Calu3 (cell line): ENCODE results near the gene AQP1. TPM values are rescaled to one million over a fixed set of nuclear protein-coding genes. Genes with fewer than 3 reads are reported as not detected.

Experiments
- BruUV-seq: library from RNA; stranded (reverse); fragments of 400-500 nt; replicated peaks from 2 replicates; lab custom pipeline; 2021; lab: Mats Ljungman, UMichigan
- CTCF ChIA-PET: fragments of 300-600 bp; sonication (Branson Sonifier 250); formaldehyde crosslinking; loops from one replicate; lab custom pipeline; 2022; ENCODE audit warnings: antibody characterized with exemption; lab: Charles Lee
- DNase-seq: peaks from one replicate; pipeline ENCODE4 v3.0.0; 2022
- H3K27ac Mint-ChIP-seq: one replicate; pipeline ENCODE4 v1.8.0; 2022; ENCODE audit warnings: mixed read lengths; ENCODE audit not compliant: unreplicated experiment
- H3K27me3 Mint-ChIP-seq: one replicate; pipeline ENCODE4 v1.8.0; 2022; ENCODE audit warnings: mixed read lengths; ENCODE audit not compliant: unreplicated experiment
- H3K36me3 Mint-ChIP-seq: one replicate; pipeline ENCODE4 v1.8.0; 2022; ENCODE audit warnings: mild to moderate bottlenecking, moderate library complexity, mixed read lengths; ENCODE audit not compliant: insufficient read depth, unreplicated experiment
- H3K4me1 Mint-ChIP-seq: one replicate; pipeline ENCODE4 v1.8.0; 2022; ENCODE audit warnings: mild to moderate bottlenecking, low read depth, mixed read lengths; ENCODE audit not compliant: unreplicated experiment
- H3K4me3 Mint-ChIP-seq: one replicate; pipeline ENCODE4 v1.8.0; 2022; ENCODE audit warnings: mild to moderate bottlenecking, low read depth, moderate library complexity, mixed read lengths; ENCODE audit not compliant: unreplicated experiment
- H3K9me3 Mint-ChIP-seq: one replicate; pipeline ENCODE4 v1.8.0; 2022; ENCODE audit warnings: low read depth, mixed read lengths; ENCODE audit not compliant: unreplicated experiment
- CTCF ChIP-seq: fragments of 200-600 bp; IDR thresholded peaks from one replicate; pipeline ENCODE4 v1.8.0; 2022; ENCODE audit warnings: antibody characterized with exemption; ENCODE audit not compliant: unreplicated experiment
- intact Hi-C: fragments of 100-400 bp; cut with micrococcal nuclease; formaldehyde crosslinking; loops from one replicate; pipeline ENCODE4 v1.10.0; 2022; ENCODE audit not compliant: unreplicated experiment
- total RNA-seq: library from RNA; stranded (reverse); gene quantifications from 2 replicates; pipeline ENCODE4 v1.2.3, GENCODE V29; 2022

Gene AQP1
- total RNA-seq, 1 experiment from 2014 or later, result 1.7 TPM

GRCh38 chr7:30931161-30931928, 19.7 kb downstream of the AQP1 start:
- H3K36me3 Mint-ChIP-seq, result no peaks in the 10 kb centered on the region
- DNase-seq, result no peak
- peak overlapping the region; percentile 63 for H3K27ac Mint-ChIP-seq
- intact Hi-C loops, result no loop called here
- TF ChIP-seq CTCF, result no peak
- H3K27me3 Mint-ChIP-seq, result no peaks in the 10 kb centered on the region
- BruUV-seq, result no TSS peak
- peaks cover 63% of the 10 kb centered on the region for H3K4me1 Mint-ChIP-seq
- no peaks in the 10 kb centered on the region for H3K9me3 Mint-ChIP-seq
- H3K4me3 Mint-ChIP-seq, result peak overlapping the region; percentile 5
- CTCF ChIA-PET, result interaction anchor here (1.3 to 1.9 kb wide), 3 partner anchors 16 to 35 kb away, joined by 4 to 10 read pairs (median 5); no protein-coding TSS in a partner anchor

DNA sequence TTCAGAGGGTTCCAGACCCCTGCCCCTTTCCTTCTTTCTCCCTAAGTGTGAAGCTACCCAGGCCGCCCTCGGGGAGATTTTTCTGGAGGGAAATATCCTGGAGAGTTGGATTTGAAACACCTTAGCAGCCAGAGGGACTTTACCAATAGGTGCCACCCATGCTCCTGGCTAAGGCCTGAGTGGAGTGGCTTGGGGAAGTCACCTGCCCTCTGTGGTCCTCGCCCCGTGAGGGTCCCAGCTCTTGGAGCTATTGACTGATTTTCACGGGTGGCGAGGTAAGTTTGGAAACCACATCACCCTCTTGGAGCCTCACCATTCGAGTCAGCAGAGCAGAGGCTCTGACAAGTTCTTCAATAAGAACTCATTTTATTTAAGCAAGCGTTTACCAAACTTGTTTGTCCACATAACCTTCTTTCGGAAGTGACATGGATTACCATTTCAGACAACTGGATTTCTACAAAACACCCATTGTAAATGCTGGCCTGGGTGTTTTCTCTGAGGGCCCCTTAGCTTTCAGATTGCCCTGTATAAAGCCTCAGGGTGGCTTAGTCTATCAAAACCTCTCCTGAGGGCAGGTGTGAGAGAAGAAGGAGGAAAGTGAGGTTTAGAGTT, 20.4 kb downstream of the AQP1 start:
- peak overlapping the region; percentile 91 for H3K27ac Mint-ChIP-seq
- peaks cover 70% of the 10 kb centered on the region for H3K4me1 Mint-ChIP-seq
- no TSS peak for BruUV-seq
- CTCF ChIA-PET, result interaction anchor here (1.1 to 1.9 kb wide), 3 partner anchors 16 to 36 kb away, joined by 3 to 5 read pairs (median 4); no protein-coding TSS in a partner anchor
- H3K4me3 Mint-ChIP-seq, result peak overlapping the region; percentile 17
- no peaks in the 10 kb centered on the region for H3K9me3 Mint-ChIP-seq
- H3K36me3 Mint-ChIP-seq, result no peaks in the 10 kb centered on the region
- no peak for DNase-seq
- intact Hi-C loops, result no loop called here
- no peak for TF ChIP-seq CTCF
- no peaks in the 10 kb centered on the region for H3K27me3 Mint-ChIP-seq

- intact Hi-C loops, result no loop called here
- CTCF ChIA-PET, result interaction anchor here (1.1 to 1.9 kb wide), 2 partner anchors 27 to 36 kb away, joined by 3 to 5 read pairs; no protein-coding TSS in a partner anchor
- no TSS peak for BruUV-seq
- no peak for DNase-seq
- H3K9me3 Mint-ChIP-seq, result no peaks in the 10 kb centered on the region
- no peaks in the 10 kb centered on the region for H3K27me3 Mint-ChIP-seq
- no peak for TF ChIP-seq CTCF
- peaks cover 3% of the 10 kb centered on the region for H3K36me3 Mint-ChIP-seq
- H3K4me1 Mint-ChIP-seq, result peaks cover 75% of the 10 kb centered on the region
- H3K27ac Mint-ChIP-seq, result peak overlapping the region; percentile 91
- H3K4me3 Mint-ChIP-seq, result peak overlapping the region; percentile 17
These were observed 20.9 kb downstream of the AQP1 start for GRCh38 chr7:30932562-30932961.

- no TSS peak for BruUV-seq
- H3K27ac Mint-ChIP-seq, result no peak overlapping the region
- intact Hi-C loops, result no loop called here
- peaks cover 82% of the 10 kb centered on the region for H3K4me1 Mint-ChIP-seq
- no peaks in the 10 kb centered on the region for H3K9me3 Mint-ChIP-seq
- peaks cover 7% of the 10 kb centered on the region for H3K36me3 Mint-ChIP-seq
- DNase-seq, result no peak
- CTCF ChIA-PET, result interaction anchor here (1.1 to 1.9 kb wide), 2 partner anchors 28 to 37 kb away, joined by 3 to 5 read pairs; no protein-coding TSS in a partner anchor
- no peaks in the 10 kb centered on the region for H3K27me3 Mint-ChIP-seq
- H3K4me3 Mint-ChIP-seq, result no peak overlapping the region
- no peak for TF ChIP-seq CTCF
These were observed 21.7 kb downstream of the AQP1 start for GRCh38 chr7:30933124-30933974.
